Islet precursor cell (in vitro differentiated cells): ENCODE data around the gene CELF2.

Source experiments
- DNase-seq: peaks from one replicate; pipeline ENCODE4 v3.0.0-alpha.2; 2018

Gene CELF2

GRCh38 chr10:11307937-11308336 lies 290.3 kb downstream of the CELF2 start:
- no peak for DNase-seq

DNA sequence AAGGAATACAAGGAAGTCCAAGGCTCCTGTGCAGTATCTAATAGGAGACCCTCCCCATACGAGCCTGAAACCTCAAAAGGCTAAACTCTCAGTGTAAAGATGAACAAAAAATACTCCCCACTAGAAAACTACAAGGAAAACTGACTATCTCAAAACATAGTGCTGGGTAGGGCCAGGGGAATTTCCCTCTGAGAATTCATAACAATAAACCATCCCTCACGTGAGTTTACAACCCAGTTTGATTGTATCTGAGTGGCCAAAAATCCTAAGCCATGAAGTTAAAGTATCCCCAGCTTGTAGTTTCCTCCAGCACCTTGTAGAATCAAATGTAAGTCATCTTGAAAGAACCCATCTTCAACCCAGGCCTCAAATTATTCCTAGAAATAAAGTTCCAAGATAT lies 293.4 kb downstream of the CELF2 start:
- no peak for DNase-seq

DNA sequence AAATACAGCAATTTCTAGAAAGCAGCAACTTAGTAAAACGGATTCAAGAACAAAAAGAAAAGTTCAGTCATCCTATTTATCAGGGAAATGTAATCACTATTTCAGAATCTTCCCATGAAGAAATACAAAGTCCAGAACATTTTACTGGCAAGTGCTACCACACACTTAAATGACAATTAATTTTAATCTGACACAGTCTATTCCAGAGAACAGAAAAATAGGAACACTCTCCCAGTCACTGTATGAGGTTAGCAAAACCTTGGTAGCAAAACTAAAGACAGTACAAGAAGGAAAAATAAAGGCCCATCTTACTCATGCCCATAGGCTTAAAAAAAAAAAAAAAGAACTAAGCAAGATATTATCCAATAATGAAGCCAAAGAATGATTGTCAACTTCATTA lies 295.8 kb downstream of the CELF2 start:
- DNase-seq: no peak

- DNase-seq: no peak
Measured at GRCh38 chr10:11317936-11318670, 300.4 kb downstream of the CELF2 start.

GRCh38 chr10:11318826-11319598 lies 301.3 kb downstream of the CELF2 start:
- DNase-seq: no peak

- no peak for DNase-seq
Measured at GRCh38 chr10:11319990-11320602, 302.4 kb downstream of the CELF2 start.

DNA sequence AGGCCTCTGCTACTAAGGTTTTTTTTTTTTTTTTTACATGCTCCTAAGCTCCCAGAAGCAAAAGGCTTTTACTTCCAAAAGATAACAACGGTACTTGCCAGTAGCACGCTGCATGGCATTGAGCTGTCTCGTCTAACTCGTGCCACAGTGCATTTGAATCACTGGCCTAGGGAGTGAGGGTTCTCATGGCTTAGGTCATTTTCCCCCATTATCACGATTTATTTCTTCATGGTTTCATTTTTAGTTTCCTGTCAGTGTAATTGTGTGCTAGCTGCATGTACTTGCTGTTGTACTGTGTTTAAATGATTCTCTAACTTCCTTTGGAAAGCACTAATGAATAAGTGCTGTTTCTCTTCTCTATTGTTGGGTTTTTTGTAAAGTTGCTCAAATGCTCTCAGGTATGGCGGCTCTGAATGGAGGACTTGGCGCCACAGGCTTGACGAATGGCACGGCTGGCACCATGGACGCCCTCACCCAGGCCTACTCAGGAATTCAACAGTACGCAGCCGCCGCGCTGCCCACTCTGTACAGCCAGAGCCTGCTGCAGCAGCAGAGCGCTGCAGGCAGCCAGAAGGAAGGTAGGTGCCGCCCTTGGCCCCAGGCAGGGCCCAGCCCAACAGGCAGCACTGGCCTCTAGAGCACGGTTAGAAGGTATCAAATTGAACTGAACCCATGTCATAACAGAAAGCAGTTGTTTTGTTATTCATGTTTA lies 303.3 kb downstream of the CELF2 start:
- DNase-seq: no peak

DNA sequence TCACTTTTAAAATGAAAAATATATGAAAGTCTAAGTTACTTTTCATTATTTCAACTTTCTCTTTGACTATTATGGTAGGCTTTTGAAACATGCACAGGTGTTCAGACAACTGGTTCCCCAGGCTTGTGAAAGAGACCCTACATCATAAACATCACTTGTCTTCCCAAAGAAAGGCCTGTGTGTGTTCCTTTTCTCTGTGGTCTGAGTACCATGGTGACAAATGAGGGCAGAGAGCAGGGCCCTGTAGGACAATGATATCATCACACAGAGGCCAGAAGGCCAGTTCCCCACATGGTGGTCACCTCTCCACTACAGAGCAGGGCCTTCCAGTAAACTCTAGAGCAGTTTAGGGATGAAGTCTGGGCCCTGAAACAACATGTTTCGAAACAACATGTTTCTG lies 305.0 kb downstream of the CELF2 start:
- no peak for DNase-seq

GRCh38 chr10:11324761-11325321 lies 307.2 kb downstream of the CELF2 start:
- no peak for DNase-seq

DNA sequence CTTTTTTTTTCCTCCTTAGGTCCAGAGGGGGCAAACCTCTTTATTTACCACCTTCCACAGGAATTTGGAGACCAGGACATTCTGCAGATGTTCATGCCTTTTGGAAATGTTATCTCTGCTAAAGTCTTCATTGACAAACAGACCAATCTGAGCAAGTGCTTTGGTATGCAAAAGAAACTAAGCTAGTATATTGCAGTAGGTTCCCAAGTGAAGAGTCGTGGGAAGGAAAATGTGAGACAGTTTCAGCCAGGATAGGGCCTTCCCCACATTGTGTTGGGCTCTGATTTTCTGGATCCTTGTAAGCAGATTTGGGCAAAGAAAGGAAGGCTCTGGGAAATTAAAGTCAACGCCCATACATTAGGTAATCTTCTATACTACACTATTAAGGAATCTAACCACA lies 308.1 kb downstream of the CELF2 start:
- no peak for DNase-seq

- no peak for DNase-seq
Measured at GRCh38 chr10:11326241-11326640, 308.6 kb downstream of the CELF2 start.

DNA sequence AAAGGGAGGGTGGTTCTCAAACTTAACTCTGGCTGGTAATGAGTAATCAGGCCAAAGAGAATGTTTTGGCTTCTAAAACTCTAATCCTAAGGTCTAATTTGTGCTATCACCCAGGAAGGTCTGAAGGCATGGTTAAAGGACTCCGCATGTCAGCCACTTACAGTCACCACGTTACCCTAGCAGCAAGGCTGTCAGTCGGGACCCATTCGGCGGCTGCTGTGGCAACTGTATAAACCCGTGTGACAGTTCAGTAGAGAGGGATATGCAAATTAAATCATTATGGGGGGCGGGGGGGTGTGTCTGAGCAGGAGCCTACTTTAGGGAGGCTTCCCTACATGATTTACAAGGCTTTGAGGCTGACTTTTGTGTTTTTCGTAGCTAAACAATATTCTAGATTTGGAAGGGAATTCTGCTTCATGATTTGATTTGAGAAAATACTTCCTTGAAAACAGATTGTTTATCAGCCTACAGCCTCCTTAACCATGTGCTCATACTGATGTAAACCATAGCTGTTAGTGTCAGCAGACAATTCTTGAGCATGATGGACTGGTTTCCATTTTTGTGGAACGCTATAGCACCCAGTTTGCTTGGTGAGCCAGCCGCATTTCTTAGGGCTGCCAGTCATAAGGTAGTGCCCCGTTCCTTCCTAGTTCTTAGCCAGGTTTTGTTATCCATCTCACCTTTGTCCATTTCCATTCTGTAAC lies 309.4 kb downstream of the CELF2 start:
- DNase-seq: no peak

DNA sequence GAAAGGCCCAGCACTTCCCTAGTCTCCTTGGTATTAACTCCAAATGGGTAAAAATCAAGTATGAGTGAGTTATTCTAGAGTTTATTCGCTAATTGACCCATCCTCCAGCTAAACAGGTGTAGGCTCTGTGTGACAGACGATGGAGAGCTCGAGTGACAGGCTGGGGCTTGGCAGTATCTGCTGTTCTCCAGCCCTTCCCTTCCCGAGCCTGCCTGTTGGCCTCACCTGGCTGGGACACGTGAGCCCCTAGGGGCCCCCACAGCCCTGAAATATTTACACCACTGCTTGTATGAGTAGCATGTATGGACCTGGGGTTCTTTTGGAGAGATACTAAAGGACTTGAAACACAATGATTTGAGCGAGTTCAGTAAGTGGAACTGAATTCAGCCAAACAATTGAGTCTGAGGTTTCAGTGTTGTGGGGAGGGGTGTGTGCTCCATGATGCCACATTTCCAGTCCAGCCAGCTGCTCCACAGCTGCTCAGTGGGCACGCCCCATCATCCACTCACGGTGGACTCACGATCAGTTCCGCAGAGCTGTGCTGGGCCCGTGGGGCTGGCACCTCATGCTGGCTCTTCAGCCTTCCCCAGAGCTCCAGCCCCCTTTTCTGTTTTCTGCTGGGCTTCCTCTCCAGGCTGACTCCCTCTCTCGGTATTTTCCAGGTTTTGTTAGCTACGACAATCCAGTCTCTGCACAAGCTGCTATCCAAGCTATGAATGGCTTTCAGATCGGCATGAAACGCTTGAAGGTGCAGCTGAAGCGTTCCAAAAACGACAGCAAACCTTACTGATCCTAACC lies 310.8 kb downstream of the CELF2 start:
- no peak for DNase-seq

GRCh38 chr10:11329062-11329673 lies 311.5 kb downstream of the CELF2 start:
- no peak for DNase-seq

GRCh38 chr10:11330383-11331045 lies 312.8 kb downstream of the CELF2 start:
- DNase-seq: no peak

DNA sequence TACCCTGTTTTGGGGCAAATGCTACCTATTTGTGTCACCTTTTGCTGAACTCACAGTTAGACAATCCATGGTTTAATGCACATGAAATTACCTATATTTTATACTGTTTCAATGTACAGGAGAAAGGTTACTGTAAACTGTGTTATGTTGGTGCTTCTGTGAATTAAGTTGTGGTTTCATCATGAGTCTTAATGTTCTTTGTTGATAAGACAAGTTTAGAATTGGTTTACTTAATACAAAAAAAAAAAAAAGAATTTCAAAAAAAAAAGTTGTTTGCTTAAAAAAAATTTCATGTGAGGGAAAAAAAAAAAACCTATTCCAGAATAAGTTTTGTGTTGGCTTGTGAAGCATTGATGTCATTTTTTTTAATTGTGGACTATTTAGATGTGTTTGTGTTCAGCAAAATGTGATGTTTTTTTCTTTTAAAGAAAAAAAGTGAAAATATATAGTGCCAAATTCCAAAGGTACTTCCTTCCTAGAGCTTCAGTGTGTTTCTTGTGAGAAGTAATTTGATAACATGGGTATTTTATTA lies 313.4 kb downstream of the CELF2 start:
- no peak for DNase-seq

DNA sequence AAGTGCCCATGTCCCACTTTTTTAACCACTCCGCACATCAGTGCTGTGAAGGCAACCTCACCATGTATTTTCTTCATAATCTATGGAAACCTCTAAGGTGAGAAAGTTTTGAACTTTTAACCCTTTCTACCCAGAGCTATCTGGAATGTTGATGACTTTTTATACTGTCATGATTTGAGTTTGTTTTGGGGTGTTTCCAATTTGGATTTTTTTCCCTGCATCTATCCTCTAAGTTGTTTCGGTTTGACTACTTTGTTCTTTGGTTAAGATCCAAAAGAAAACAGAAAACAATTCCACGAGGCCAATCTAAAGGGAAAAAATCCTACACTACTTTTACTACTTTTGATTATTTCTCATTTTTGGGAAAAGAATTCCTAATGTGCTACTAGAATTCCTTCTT lies 314.1 kb downstream of the CELF2 start:
- no peak for DNase-seq

DNA sequence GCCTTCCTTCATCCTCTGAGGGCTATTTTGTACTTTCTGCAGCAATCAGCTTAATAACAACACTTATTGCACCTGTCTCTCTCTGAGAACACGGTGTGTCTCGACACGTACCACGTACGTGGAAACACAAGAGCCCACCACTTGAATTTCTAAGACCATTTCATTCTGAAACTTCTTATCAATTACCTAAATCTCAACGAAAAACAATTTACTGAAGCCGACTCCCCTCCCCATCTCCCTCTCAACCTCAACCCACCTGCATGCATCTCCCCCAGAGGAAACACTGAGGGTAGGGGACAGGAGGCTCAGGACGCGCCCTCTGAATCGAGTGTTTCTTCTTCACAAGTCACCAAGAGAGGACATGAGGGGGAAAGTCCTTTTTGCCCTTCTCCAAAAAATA lies 315.2 kb downstream of the CELF2 start:
- DNase-seq: no peak

- DNase-seq: no peak
Measured at GRCh38 chr10:11334436-11334835, 316.8 kb downstream of the CELF2 start.

GRCh38 chr10:11335167-11335652 lies 317.5 kb downstream of the CELF2 start:
- DNase-seq: peak; percentile 86
